Esophagus squamous epithelium (tissue), 5 donors: ENCODE measurements around the gene RASSF7. TPM values are rescaled to one million over a fixed set of nuclear protein-coding genes. Genes with fewer than 3 reads are reported as not detected.
A peak's percentile ranks its signal among the peaks of the same experiment; 100 is the strongest.

Source experiments
- DNase-seq: peaks from one replicate; lab custom pipeline; 2025; lab: John Stamatoyannopoulos, UW
- H3K27ac ChIP-seq, 4 donors: fragments of 200-600 bp; sonication (generic); one replicate each; pipeline ENCODE4 v1.5.1; 2016 to 2019; ENCODE audit warnings: mild to moderate bottlenecking in 1 of 4
- H3K27me3 ChIP-seq, 4 donors: fragments of 200-600 bp; sonication (generic); 1 replicate in 3 of 4; 2 replicates in 1 of 4; pipeline versions ENCODE4 v1.5.1 to v1.6.0; 2017 to 2021; ENCODE audit warnings: antibody characterized with exemption in 1 of 4
- H3K36me3 ChIP-seq, 3 donors: fragments of 200-600 bp; sonication (generic); one replicate each; pipeline ENCODE4 v1.5.1; 2016 to 2019
- H3K4me1 ChIP-seq, 3 donors: fragments of 200-600 bp; sonication (generic); one replicate each; pipeline ENCODE4 v1.5.1; 2017 to 2019
- H3K4me3 ChIP-seq, 4 donors: fragments of 200-600 bp; sonication (generic); 1 replicate in 3 of 4; 2 replicates in 1 of 4; pipeline ENCODE4 v1.5.1; 2016 to 2019; ENCODE audit warnings: mild to moderate bottlenecking in 2 of 4, moderate library complexity in 1 of 4
- H3K9me3 ChIP-seq, 3 donors: fragments of 200-600 bp; sonication (generic); one replicate each; pipeline ENCODE4 v1.5.1; 2016 to 2019
- POLR2A ChIP-seq, 4 donors: fragments of 450-650 bp; IDR thresholded peaks; one replicate each; pipeline ENCODE4 v1.6.1; 2017; ENCODE audit warnings: antibody characterized with exemption in 4 of 4, mild to moderate bottlenecking in 4 of 4, moderate library complexity in 3 of 4
- WGBS, 2 donors: methylation state at CpG; one replicate each; pipeline ENCODE4 v1.1.5; 2018; 5-methylcytosine and 5-hydroxymethylcytosine counted together
- intact Hi-C: fragments of 100-400 bp; cut with DNase I; formaldehyde crosslinking; loops from one replicate; pipeline ENCODE4 v1.15.0; 2022
- total RNA-seq, 4 donors: library from RNA; depleted of rRNA; stranded (reverse); fragments of >200 nt; gene quantifications; one replicate each; pipeline ENCODE4 v1.1.0, GENCODE V29; 2016
- TF ChIP-seq, protein P1 (sequence below), 6 experiments: fragments of 450-650 bp in 4 of 6; fragments of 200-600 bp in 2 of 6; sonication (generic) in 2 of 6; IDR thresholded peaks; one replicate each; pipeline ENCODE4 v1.5.1; 2016 to 2019; ENCODE audit warnings: antibody characterized with exemption in 6 of 6, mild to moderate bottlenecking in 4 of 6, moderate library complexity in 4 of 6
- donor health status: DM: yes; HTN: yes; CAD: no.

The RASSF7 gene
- total RNA-seq, 4 donors from 2014 or later = 35.7 to 54.0 (median 44.4) TPM

DNA sequence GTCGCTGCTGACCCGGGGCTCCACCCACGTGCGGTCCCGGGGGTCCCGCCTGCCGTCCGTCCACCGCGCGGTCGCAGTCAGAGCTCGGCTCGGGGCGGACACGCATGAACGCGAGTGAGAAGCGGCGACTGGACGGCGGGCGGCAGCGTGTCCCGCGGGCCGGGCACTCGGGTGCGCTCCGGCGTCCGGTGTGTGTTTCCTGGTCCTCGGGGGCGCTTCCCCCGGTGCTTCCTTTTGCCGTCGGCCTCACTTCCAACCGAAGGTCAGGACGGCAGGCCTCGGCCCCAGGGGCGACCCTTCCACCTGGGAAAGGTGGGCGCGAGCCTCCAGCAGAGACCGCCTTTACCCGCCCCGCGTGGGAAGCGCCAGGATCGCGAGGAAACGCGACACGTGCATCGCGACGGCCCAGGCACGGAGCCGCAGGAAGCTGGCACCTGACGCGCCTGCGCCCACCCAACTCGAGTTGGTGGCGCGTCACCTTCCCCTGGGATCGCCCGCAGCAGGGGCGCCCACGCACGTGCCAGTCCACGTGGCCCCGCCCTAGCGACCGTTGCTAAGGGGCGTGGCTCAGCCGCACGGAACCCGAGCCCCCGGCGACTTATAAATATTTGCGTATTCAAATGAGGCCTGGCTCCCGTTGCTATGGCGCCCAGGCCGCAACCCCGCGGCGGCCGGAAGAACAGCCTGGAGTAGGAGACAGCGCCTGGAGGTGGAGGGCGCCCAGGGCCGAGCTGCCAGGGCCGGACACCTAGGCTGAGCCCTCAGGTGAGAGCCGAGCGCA lies 23.7 kb upstream of the RASSF7 start, which contains the start of gene LRRC56:
Gene LRRC56 (plus strand): TSS at position 687 of the 781 bp plus-strand sequence. CDS start 3,158 bp downstream, outside the sequence.
- H3K36me3 ChIP-seq = peaks cover 16 to 23% (median 18%) of the 10 kb centered on the region in 3 donors
- intact Hi-C loops = no loop called here
- H3K27ac ChIP-seq = peak within 1 kb of the TSS; percentile 78 to 98 (median 96)
- H3K9me3 ChIP-seq = no peaks in the 10 kb centered on the region
- H3K27me3 ChIP-seq = no peaks in the 10 kb centered on the region
- DNase-seq = peak; percentile 74
- H3K4me3 ChIP-seq = peak within 1 kb of the TSS; percentile 12 to 96 (median 92)
- 4% methylated on average over 5 of the region's 93 CpGs; no CpG with 5 or more reads in 1 of the 2 donors for WGBS, 2 donors
- TF ChIP-seq, protein P1, sequence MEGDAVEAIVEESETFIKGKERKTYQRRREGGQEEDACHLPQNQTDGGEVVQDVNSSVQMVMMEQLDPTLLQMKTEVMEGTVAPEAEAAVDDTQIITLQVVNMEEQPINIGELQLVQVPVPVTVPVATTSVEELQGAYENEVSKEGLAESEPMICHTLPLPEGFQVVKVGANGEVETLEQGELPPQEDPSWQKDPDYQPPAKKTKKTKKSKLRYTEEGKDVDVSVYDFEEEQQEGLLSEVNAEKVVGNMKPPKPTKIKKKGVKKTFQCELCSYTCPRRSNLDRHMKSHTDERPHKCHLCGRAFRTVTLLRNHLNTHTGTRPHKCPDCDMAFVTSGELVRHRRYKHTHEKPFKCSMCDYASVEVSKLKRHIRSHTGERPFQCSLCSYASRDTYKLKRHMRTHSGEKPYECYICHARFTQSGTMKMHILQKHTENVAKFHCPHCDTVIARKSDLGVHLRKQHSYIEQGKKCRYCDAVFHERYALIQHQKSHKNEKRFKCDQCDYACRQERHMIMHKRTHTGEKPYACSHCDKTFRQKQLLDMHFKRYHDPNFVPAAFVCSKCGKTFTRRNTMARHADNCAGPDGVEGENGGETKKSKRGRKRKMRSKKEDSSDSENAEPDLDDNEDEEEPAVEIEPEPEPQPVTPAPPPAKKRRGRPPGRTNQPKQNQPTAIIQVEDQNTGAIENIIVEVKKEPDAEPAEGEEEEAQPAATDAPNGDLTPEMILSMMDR (IDR thresholded peaks at IDR 0.05) = no peak
- peak in 1 of 4 donors; percentile 28 for TF ChIP-seq POLR2A (IDR thresholded peaks at IDR 0.05)
- H3K4me1 ChIP-seq = peaks cover 40 to 54% (median 46%) of the 10 kb centered on the region in 3 donors

DNA sequence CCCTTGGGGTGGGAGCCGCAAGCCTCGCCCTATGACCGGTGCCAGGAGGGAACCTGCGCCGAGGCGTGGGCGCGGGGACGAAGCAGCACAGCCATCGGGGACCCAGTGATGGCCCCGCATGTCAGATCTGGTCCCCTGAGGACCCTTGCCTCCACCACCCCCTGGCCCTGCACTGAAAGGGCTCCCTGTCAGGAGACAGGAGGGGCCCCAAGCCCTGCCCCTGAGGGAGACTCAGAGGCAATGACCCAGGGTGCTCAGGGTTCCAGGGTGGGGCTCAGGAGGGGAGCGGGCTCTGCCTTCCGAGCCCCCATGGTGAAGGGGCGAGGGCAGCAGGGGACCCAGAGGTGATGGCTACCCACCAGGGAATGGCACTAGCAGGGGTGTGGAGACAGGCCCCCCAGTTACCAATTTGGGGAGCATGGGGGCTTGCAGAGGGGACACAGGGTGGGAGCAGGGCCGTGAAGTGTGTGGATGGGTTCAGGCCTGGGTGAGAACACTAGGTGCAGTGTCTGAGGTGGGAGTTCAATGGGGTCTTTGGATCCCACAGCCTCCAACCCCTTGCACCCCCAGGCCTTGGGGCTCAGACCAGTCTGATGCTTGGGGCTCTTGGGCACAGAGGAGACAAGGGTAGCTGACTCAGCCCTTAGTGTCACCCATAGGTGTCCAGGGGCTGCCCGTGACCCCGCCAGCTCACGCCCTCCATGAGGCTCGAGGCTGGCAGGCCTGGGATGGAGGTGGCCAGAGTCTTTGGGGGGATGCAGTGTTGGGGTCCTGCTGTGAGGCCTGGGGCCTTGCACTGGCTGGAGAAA lies 22.9 kb upstream of the RASSF7 start:
- intact Hi-C loops = no loop called here
- peak overlapping the region in 2 of 4 donors; percentile 29 to 94 for H3K27ac ChIP-seq
- no peak for TF ChIP-seq POLR2A (IDR thresholded peaks at IDR 0.05)
- TF ChIP-seq, protein P1 (IDR thresholded peaks at IDR 0.05) = no peak
- peak overlapping the region; percentile 12 to 96 (median 92) for H3K4me3 ChIP-seq
- DNase-seq = no peak
- H3K4me1 ChIP-seq = peaks cover 36 to 47% (median 38%) of the 10 kb centered on the region in 3 donors
- peaks cover 8 to 15% (median 10%) of the 10 kb centered on the region in 3 donors for H3K36me3 ChIP-seq
- 80% methylated on average over 1 of the region's 19 CpGs; no CpG with 5 or more reads in 1 of the 2 donors for WGBS, 2 donors
- H3K9me3 ChIP-seq = no peaks in the 10 kb centered on the region
- no peaks in the 10 kb centered on the region for H3K27me3 ChIP-seq

DNA sequence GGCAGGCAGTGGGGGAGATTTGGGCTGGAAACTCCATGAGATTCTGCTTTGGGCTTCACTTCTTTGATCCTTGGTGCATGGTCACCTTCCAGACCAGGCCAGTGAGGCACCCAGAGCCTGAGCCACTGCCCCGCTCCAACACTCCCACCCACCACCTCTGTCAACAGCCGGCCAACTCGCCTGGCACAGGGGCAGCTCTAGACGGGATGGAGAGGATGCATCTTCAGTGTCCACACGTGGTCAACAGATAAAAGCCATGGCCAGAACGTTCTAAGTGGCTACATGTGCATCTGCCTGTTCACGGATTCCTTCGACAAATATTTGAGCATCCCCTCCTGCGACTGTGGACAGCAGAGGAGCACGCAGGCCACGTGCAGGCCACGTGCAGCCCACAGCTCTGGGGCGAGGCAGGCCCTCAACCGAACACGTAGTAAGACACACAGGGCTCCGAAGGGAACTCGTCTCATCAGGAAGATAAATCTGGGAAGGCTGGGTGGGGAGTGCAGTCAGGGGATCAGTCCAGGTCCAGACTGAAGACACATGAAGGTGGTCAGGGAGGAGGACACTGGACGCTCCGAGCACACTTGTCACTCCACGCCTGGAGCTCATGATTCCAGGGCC lies 22.2 kb upstream of the RASSF7 start:
- WGBS, 2 donors = 91 to 94% methylated on average over 11 to 13 of the region's 20 CpGs
- no peak for TF ChIP-seq POLR2A (IDR thresholded peaks at IDR 0.05)
- TF ChIP-seq, protein P1 (IDR thresholded peaks at IDR 0.05) = no peak
- intact Hi-C loops = no loop called here
- Histone ChIP-seq H3K36me3 (peaks cover under 1 to 8% (median 3%) of the 10 kb centered on the region in 3 donors), H3K27ac (no peak overlapping the region), H3K27me3 (no peaks in the 10 kb centered on the region), H3K9me3 (no peaks in the 10 kb centered on the region), H3K4me3 (no peak overlapping the region), H3K4me1 (peaks cover 29 to 39% (median 30%) of the 10 kb centered on the region in 3 donors)
- no peak for DNase-seq

DNA sequence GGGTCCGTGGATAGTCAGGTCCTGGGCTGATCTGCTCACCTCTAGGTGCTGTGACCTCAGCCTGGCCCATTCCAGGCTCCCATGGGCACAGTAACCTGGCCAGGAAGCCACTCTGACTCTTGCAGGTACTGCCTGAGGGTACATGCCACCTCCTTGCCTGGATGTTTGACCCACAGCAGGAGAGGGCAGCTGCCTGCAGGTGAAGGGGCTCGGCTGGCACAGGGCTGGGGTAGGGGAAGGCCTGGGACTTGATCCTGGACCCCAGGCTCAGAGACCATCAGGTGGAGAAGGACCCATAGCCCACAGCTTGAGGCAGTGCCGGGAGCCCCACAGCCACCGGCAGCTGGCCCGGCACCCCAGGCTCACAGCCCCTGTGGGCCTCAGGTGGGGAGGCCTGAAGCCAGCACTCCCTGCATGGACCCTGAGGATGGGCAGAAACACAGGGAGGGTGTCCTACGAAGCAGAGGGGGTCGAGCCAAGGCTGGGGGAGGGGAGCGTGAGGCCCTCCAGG lies 20.7 kb upstream of the RASSF7 start:
- TF ChIP-seq, protein P1 (IDR thresholded peaks at IDR 0.05) = no peak
- no peak for TF ChIP-seq POLR2A (IDR thresholded peaks at IDR 0.05)
- no peak for DNase-seq
- WGBS, 2 donors = 63 to 80% methylated on average over 1 of the region's 8 CpGs
- H3K9me3 ChIP-seq = no peaks in the 10 kb centered on the region
- peaks cover 20 to 34% (median 20%) of the 10 kb centered on the region in 3 donors for H3K4me1 ChIP-seq
- no peak overlapping the region for H3K27ac ChIP-seq
- no peaks in the 10 kb centered on the region for H3K36me3 ChIP-seq
- no peaks in the 10 kb centered on the region for H3K27me3 ChIP-seq
- H3K4me3 ChIP-seq = no peak overlapping the region
- intact Hi-C loops = no loop called here
